Activated T-helper 1 cell treated with anti-CD3 and anti-CD28 coated beads, Interleukin-12 subunit alpha, Interleukin-12 subunit beta, Interleukin-2, Interleukin-4 antibody, amounts not matched to agents 30 ng/mL and 10 ng/mL and 1 ng/mL, durations not matched to agents 14 hours and 24 hours and 36 hours (primary cell): ENCODE results near the gene FAM171A2. TPM values are rescaled to one million over a fixed set of nuclear protein-coding genes. Genes with fewer than 3 reads are reported as not detected.
"Not testable (repeated sequence)": the region's sequence is repeated elsewhere in the genome, so short reads cannot be mapped to it uniquely, and the experiment has no call there.

ENCODE experiments used
- DNase-seq: peaks from one replicate; pipeline ENCODE4 v3.0.0; 2021; ENCODE audit warnings: low spot score
- H3K27ac Mint-ChIP-seq: one replicate; pipeline ENCODE4 v1.8.0; 2021; ENCODE audit warnings: mild to moderate bottlenecking, mixed read lengths
- H3K27me3 Mint-ChIP-seq: one replicate; pipeline ENCODE4 v1.8.0; 2022; ENCODE audit warnings: mild to moderate bottlenecking, moderate library complexity, mixed read lengths; ENCODE audit not compliant: insufficient read depth
- H3K36me3 Mint-ChIP-seq: one replicate; pipeline ENCODE4 v1.8.0; 2021; ENCODE audit warnings: low read depth, mixed read lengths
- H3K4me1 Mint-ChIP-seq: one replicate; pipeline ENCODE4 v1.8.0; 2021; ENCODE audit warnings: low read depth, mixed read lengths
- H3K4me3 Mint-ChIP-seq: one replicate; pipeline ENCODE4 v1.8.0; 2021; ENCODE audit warnings: mild to moderate bottlenecking, moderate library complexity, mixed read lengths
- H3K9me3 Mint-ChIP-seq: one replicate; pipeline ENCODE4 v1.8.0; 2021; ENCODE audit warnings: mixed read lengths
- intact Hi-C: fragments of 100-400 bp; cut with micrococcal nuclease; formaldehyde crosslinking; loops from one replicate; pipeline ENCODE4 v1.15.1; 2024
- total RNA-seq: library from RNA; stranded (reverse); gene quantifications from 2 replicates; pipeline ENCODE4 v1.2.3, GENCODE V29; 2022

FAM171A2 gene
- total RNA-seq, 1 donor from 2014 or later, result 0.29 TPM

- no peaks in the 10 kb centered on the region for H3K36me3 Mint-ChIP-seq
- H3K4me1 Mint-ChIP-seq, result no peaks in the 10 kb centered on the region
- no peaks in the 10 kb centered on the region for H3K9me3 Mint-ChIP-seq
- no peak overlapping the region for H3K4me3 Mint-ChIP-seq
- H3K27ac Mint-ChIP-seq, result no peak overlapping the region
- no peak for DNase-seq
- intact Hi-C loops, result no loop called here
- peaks cover 14% of the 10 kb centered on the region for H3K27me3 Mint-ChIP-seq
Observed at GRCh38 chr17:44378171-44378705, 14.6 kb upstream of the FAM171A2 start.

GRCh38 chr17:44376779-44377178 lies 13.1 kb upstream of the FAM171A2 start:
- no peak overlapping the region for H3K4me3 Mint-ChIP-seq
- H3K27me3 Mint-ChIP-seq, result peaks cover 10% of the 10 kb centered on the region
- DNase-seq, result no peak
- intact Hi-C loops, result no loop called here
- no peaks in the 10 kb centered on the region for H3K4me1 Mint-ChIP-seq
- H3K27ac Mint-ChIP-seq, result no peak overlapping the region
- H3K9me3 Mint-ChIP-seq, result no peaks in the 10 kb centered on the region
- H3K36me3 Mint-ChIP-seq, result no peaks in the 10 kb centered on the region

GRCh38 chr17:44376124-44376523 lies 12.5 kb upstream of the FAM171A2 start:
- no peak for DNase-seq
- intact Hi-C loops, result no loop called here
- H3K9me3 Mint-ChIP-seq, result no peaks in the 10 kb centered on the region
- H3K36me3 Mint-ChIP-seq, result no peaks in the 10 kb centered on the region
- H3K27me3 Mint-ChIP-seq, result peaks cover 12% of the 10 kb centered on the region
- no peaks in the 10 kb centered on the region for H3K4me1 Mint-ChIP-seq
- no peak overlapping the region for H3K27ac Mint-ChIP-seq
- H3K4me3 Mint-ChIP-seq, result no peak overlapping the region

- Mint-ChIP-seq H3K27me3 (peaks cover 12% of the 10 kb centered on the region), H3K9me3 (no peaks in the 10 kb centered on the region), H3K4me1 (no peaks in the 10 kb centered on the region), H3K36me3 (no peaks in the 10 kb centered on the region), H3K4me3 (no peak overlapping the region), H3K27ac (no peak overlapping the region)
- no peak for DNase-seq
- intact Hi-C loops, result no loop called here
Observed at GRCh38 chr17:44375196-44376017, 11.8 kb upstream of the FAM171A2 start.

GRCh38 chr17:44374306-44375195 lies 10.9 kb upstream of the FAM171A2 start:
- Mint-ChIP-seq H3K4me3 (no peak overlapping the region), H3K4me1 (peaks cover 4% of the 10 kb centered on the region), H3K27ac (no peak overlapping the region), H3K36me3 (no peaks in the 10 kb centered on the region), H3K9me3 (no peaks in the 10 kb centered on the region), H3K27me3 (peaks cover 16% of the 10 kb centered on the region)
- no peak for DNase-seq
- intact Hi-C loops, result no loop called here

GRCh38 chr17:44372036-44372435 lies 8.4 kb upstream of the FAM171A2 start:
- peaks cover 20% of the 10 kb centered on the region for H3K27me3 Mint-ChIP-seq
- H3K4me1 Mint-ChIP-seq, result peaks cover 7% of the 10 kb centered on the region
- H3K27ac Mint-ChIP-seq, result no peak overlapping the region
- intact Hi-C loops, result no loop called here
- H3K9me3 Mint-ChIP-seq, result no peaks in the 10 kb centered on the region
- no peak for DNase-seq
- no peaks in the 10 kb centered on the region for H3K36me3 Mint-ChIP-seq
- no peak overlapping the region for H3K4me3 Mint-ChIP-seq

- H3K4me1 Mint-ChIP-seq, H3K36me3 Mint-ChIP-seq, H3K27ac Mint-ChIP-seq, H3K9me3 Mint-ChIP-seq, DNase-seq, intact Hi-C loops: not testable (repeated sequence)
- Mint-ChIP-seq H3K4me3 (peak overlapping the region; percentile 26), H3K27me3 (peaks cover 33% of the 10 kb centered on the region)
Observed at GRCh38 chr17:44369414-44370023, 5.9 kb upstream of the FAM171A2 start.

- H3K36me3 Mint-ChIP-seq, H3K4me3 Mint-ChIP-seq, H3K4me1 Mint-ChIP-seq, H3K9me3 Mint-ChIP-seq, DNase-seq, H3K27ac Mint-ChIP-seq, intact Hi-C loops: not testable (repeated sequence)
- peaks cover 37% of the 10 kb centered on the region for H3K27me3 Mint-ChIP-seq
Observed at GRCh38 chr17:44368391-44369243, 5.0 kb upstream of the FAM171A2 start.

- Mint-ChIP-seq H3K36me3 (no peaks in the 10 kb centered on the region), H3K27ac (no peak overlapping the region), H3K27me3 (peaks cover 37% of the 10 kb centered on the region), H3K9me3 (no peaks in the 10 kb centered on the region), H3K4me1 (peaks cover 7% of the 10 kb centered on the region), H3K4me3 (no peak overlapping the region)
- DNase-seq, result no peak
- intact Hi-C loops, result no loop called here
Observed at GRCh38 chr17:44367231-44367979, 3.8 kb upstream of the FAM171A2 start.

GRCh38 chr17:44365051-44365450 lies 1.4 kb upstream of the FAM171A2 start:
- intact Hi-C loops, H3K4me1 Mint-ChIP-seq, H3K36me3 Mint-ChIP-seq, DNase-seq, H3K9me3 Mint-ChIP-seq, H3K27ac Mint-ChIP-seq, H3K4me3 Mint-ChIP-seq: not testable (repeated sequence)
- peaks cover 46% of the 10 kb centered on the region for H3K27me3 Mint-ChIP-seq

GRCh38 chr17:44362949-44363612 lies 572 bp downstream of the FAM171A2 start:
- DNase-seq, result no peak
- Mint-ChIP-seq H3K27me3 (peaks cover 49% of the 10 kb centered on the region), H3K4me1 (no peaks in the 10 kb centered on the region), H3K4me3 (peak overlapping the region; percentile 78), H3K9me3 (no peaks in the 10 kb centered on the region), H3K36me3 (no peaks in the 10 kb centered on the region), H3K27ac (no peak overlapping the region)
- intact Hi-C loops, result loop anchor here (1.0 kb wide), 2 partner anchors 18 to 22 kb away; partner anchors contain the start of gene GRN
